Activated CD4-positive, alpha-beta T cell treated with anti-CD3 and anti-CD28 coated beads, Interleukin-2, amount 50 U/mL, for 24 hours (primary cell): ENCODE data around the gene HOOK2.
A peak's percentile ranks its signal among the peaks of the same experiment; 100 is the strongest.
"Not testable (repeated sequence)": the region's sequence is repeated elsewhere in the genome, so short reads cannot be mapped to it uniquely, and the experiment has no call there.

Experiments used
- DNase-seq, 2 donors: peaks; one replicate each; pipeline ENCODE4 v3.0.0-alpha.2; 2020; ENCODE audit warnings: low read depth in 1 of 2, low spot score in 1 of 2

HOOK2 gene

GRCh38 chr19:12774588-12775555 lies at the start of gene HOOK2:
HOOK2 (minus strand) TSS chr19:12775552; CDS start chr19:12775449, 103 bp downstream.
- no peak for DNase-seq

DNA sequence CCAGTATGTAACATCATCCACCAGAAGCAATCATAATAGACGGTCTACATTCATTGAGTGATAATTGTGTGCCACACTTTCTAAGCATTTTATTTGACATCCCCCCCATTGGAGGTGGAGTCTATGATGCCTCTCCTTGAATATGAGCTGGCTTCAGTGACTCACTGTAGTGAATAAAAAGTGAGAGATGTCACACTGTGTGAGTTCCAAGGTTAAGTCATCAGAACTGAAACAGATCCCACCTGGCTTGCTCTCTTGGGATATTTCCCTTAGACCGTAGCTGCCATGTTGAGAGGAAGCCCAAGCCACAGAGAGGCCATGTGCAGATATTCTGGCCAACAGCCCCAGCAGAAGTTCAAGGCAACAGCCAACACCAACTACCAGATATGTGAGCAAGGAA lies 46.4 kb upstream of the HOOK2 start:
- no peak for DNase-seq

GRCh38 chr19:12817810-12818209 lies 42.5 kb upstream of the HOOK2 start:
- not testable (repeated sequence) for DNase-seq

DNA sequence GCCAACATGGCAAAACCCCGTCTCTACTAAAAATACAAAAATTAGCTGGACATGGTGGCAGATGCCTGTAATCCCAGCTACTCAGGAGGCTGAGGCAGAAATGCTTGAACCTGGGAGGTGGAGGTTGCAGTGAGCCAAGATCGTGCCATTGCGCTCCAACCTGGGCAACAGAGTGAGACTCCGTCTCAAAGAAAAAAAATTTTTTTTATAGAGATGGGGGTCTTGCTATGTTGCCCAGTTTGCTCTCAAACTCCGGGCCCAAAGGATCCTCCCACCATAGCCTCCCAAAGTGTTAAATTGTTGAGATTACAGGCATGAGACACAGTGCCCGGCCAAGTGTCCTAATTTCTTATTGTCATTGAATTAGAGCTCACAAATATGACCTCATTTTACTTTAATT lies 41.8 kb upstream of the HOOK2 start:
- not testable (repeated sequence) for DNase-seq

GRCh38 chr19:12815088-12815487 lies 39.7 kb upstream of the HOOK2 start:
- DNase-seq, result no peak

GRCh38 chr19:12806242-12807081 lies 31.1 kb upstream of the HOOK2 start, which contains the start of gene RNASEH2A:
RNASEH2A (plus strand) TSS chr19:12806584; CDS start chr19:12806674, 90 bp downstream.
- peak; percentile 82 to 83 for DNase-seq

GRCh38 chr19:12804051-12804450 lies 28.7 kb upstream of the HOOK2 start:
- no peak for DNase-seq

DNA sequence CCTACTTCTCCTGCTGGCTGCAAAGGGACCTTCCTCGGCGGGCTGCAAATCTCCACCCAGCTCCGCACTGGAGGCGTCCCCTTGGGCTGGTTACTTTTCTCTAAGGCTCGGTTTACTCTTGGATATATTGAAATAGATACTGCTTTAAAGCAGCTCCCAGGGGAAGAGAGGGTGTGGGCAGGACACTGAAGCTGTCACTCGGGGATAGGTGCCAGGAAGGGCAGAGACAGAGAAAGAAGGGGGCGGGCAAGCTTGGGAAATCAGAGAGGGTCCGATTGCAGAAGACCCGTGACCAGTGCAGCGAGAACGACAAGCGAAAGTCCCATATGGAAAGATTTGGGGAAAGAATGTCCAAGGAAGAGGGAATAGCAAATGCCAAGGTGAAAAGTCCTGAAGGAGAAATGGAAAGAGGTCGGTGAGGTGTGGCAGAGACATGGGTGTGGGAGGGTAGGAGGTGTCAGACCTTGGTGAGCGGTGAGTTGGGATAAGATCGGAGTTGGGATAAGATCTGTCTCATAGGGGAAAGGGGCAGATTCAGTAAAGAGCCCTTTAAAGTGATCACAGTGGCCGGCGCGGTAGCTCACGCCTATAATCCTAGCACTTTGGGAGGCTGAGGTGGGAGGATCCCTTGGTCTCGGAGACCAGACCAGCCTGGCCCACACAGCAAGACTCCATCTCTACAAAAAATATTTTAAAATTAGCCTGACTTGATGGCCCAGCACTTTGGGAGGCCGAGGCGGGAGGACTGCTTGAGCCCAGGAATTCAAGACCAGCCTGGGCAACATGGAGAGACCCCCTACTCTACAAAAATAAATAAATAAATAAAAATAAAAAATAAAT lies 27.1 kb upstream of the HOOK2 start:
- no peak for DNase-seq

GRCh38 chr19:12801466-12802266 lies 26.3 kb upstream of the HOOK2 start, which contains the start of the genes PRDX2 and THSD8:
PRDX2 (minus strand) TSS chr19:12801800; CDS start chr19:12801261, 539 bp downstream.
THSD8 (plus strand) TSS chr19:12802069; CDS start chr19:12802072, 3 bp downstream.
- peak in 1 of 2 donors; percentile 64 for DNase-seq

GRCh38 chr19:12800923-12801465 lies 25.6 kb upstream of the HOOK2 start:
- no peak for DNase-seq

DNA sequence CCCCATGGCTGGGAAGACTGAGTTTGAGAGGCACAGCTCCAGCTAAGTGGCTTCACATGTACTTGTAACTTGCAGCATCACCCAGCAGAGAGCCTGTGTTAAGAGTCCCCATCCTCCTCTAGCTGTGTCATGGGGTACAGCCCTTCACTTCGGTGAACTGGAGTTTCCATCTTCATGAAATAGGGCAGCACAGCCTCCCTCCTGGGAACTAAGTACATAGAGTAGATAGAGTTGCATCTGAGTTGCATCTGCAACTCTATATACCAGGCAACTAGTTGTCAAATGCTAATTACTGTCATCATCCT lies 25.1 kb upstream of the HOOK2 start:
- no peak for DNase-seq

DNA sequence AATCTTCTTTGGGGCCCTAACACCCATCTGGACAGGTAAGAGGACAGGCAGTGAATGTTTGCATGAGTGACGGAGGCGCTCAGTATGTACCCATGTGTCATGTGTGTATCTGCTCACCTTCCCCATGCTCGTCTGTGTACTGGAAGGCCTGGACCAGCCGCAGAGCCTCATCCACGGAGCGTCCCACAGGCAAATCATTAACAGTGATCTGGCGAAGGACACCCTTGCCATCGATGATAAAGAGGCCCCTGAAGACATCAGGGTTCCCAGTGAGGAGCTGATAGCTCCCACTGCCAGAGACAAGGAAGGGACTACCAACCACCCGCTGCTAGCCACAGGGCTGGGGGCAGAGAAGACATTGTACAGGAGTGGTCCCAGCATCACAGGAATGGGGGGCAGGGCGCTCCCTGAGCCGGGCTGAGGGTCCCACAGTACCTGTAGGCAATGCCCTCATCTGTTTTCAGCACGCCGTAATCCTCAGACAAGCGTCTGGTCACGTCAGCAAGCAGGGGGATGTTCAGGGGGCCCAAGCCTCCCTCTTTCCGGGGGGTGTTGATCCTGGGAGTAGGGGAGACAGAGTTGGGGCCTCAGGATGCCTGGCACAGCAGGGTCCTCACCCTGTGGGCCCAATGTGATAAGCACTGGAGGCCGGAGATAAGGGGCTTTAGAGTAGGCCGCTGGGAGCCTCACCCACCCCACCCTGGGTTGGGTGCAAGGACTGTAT lies 24.6 kb upstream of the HOOK2 start:
- DNase-seq, result no peak

- not testable (repeated sequence) for DNase-seq
Observed at GRCh38 chr19:12797607-12798006, 22.3 kb upstream of the HOOK2 start.

DNA sequence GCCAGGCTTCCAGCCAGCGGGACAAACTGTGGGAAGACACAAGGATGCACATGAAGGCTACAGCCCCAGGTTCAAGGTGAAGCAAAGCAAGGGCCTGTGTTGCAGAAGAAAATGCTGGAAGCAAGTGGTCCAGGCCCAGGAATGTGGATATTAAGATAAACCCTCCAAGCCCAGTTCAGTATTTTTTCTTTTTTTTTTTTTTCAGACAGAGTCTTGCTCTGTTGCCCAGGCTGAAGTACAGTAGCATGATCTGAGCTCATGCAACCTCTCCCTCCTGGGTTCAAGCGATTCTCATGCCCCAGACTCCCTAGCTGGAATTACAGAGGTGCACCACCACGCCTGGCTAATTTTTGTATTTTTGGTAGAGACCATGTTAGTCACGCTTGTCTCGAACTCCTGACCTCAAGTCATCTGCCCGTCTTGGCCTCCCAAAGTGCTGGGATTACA lies 21.8 kb upstream of the HOOK2 start:
- no peak for DNase-seq

- peak in 1 of 2 donors; percentile 73 for DNase-seq
Observed at GRCh38 chr19:12796146-12797071, 21.1 kb upstream of the HOOK2 start.

GRCh38 chr19:12794971-12795381 lies 19.6 kb upstream of the HOOK2 start:
- no peak for DNase-seq

DNA sequence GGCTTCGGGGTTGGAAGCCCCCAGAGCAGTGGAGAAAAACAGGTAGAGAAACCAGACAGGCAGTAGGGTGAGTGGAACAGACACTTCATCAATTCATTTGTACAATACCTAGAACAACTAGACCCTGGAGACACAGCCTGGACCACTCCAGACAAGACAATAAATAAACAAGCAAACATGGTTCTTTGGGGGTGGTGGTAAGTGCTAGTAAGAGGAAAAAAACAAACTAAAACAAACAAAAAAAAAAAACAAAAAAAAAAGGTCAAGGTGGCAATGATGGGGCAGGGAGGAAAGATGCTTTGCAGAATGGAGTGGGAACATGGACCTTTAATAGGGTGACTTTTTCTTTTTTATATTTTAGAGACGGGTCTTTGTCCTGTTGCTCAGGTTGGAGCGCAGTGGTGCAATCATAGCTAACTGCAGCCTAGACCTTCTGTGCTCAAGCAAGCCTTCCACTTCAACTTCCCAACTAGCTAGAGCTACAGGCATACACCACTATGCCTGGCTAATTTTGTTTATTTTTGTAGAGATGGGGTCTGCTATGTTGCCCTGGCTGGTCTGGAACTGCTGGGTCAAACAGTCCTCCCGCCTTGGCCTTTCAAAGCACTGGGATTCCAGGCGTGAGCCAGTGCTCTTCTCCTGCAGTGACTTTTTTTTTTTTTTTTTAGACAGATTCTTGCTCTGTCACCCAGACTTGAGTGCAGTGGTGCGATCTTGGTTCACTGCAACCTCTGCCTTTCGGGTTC lies 19.0 kb upstream of the HOOK2 start:
- no peak for DNase-seq
